Measurements from ENCODE around the gene CCDC90B. TPM values are rescaled to one million over a fixed set of nuclear protein-coding genes. Genes with fewer than 3 reads are reported as not detected.

Gene CCDC90B
- total RNA-seq, 1 donor from 2014 or later = 42.4 TPM

DNA sequence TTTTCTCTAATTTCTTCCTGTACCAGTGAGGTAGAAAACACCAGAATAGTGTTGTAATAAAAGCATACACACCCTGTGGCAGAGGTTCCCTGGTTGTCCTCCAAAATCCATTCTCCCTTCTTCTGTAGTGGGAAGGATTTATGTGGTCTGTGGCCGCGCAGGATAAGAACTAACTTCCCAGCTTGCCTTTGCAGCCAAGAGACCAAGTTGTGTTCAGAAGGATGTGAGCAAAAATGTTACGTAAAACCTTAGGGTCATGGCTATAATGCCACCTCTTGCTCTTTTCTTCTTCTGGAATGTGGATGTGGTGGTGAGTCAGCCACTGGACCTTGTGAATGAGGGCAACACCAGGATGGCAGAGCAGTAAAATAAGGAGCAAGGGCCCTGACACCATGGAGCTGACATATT is 28.4 kb downstream of the CCDC90B start:
- Mint-ChIP-seq H3K36me3 (ENCODE audit: unreplicated experiment) (peaks cover 29% of the 10 kb centered on the region), H3K27me3 (ENCODE audit: unreplicated experiment) (no peaks in the 10 kb centered on the region), H3K4me3 (ENCODE audit: unreplicated experiment) (no peak overlapping the region), H3K4me1 (ENCODE audit: unreplicated experiment) (peaks cover 6% of the 10 kb centered on the region), H3K9me3 (ENCODE audit: unreplicated experiment) (no peaks in the 10 kb centered on the region), H3K27ac (ENCODE audit: unreplicated experiment) (peak overlapping the region; percentile 15)
- no peak for DNase-seq (ENCODE audit: extremely low spot score, unreplicated experiment)
- TF ChIP-seq CTCF (IDR thresholded peaks at IDR 0.05) = no peak

DNA sequence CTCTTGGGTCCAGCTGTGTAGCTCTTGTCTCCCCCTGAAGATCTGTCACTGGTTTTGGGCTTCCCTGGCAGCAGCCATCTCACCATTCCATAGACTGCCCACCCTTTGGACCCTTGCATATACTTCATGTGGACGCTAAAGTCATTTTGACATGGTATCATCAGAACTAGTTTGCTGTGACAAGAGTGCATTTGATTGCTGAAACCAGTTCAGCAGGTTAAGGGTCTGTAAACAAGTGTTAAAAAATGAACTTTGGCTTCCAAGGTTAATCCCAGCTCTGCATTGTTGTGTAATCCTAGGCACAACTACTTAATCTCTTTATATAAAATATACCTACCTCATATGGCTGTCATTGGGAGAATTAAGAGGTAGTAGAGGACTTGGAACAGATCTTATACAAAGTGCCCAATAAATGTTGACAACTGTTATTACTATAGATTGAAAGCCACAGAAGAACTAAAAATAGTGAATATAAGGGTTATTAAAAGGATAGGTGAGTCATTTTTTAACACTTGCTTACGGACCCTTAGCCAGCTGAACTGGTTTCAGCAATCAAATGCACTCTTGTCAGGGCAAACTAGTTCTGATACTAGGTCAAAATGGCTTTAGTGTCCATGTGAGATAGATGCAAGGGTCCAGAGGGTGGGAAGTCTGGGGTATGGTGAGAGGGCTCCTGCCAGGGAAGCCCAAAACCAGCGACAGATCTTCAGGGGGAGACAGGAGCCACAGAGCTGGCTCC is 29.4 kb downstream of the CCDC90B start:
- H3K27me3 Mint-ChIP-seq (ENCODE audit: unreplicated experiment) = no peaks in the 10 kb centered on the region
- TF ChIP-seq CTCF (IDR thresholded peaks at IDR 0.05) = no peak
- DNase-seq (ENCODE audit: extremely low spot score, unreplicated experiment) = no peak
- H3K4me1 Mint-ChIP-seq (ENCODE audit: unreplicated experiment) = peaks cover 6% of the 10 kb centered on the region
- H3K27ac Mint-ChIP-seq (ENCODE audit: unreplicated experiment) = no peak overlapping the region
- peaks cover 26% of the 10 kb centered on the region for H3K36me3 Mint-ChIP-seq (ENCODE audit: unreplicated experiment)
- no peak overlapping the region for H3K4me3 Mint-ChIP-seq (ENCODE audit: unreplicated experiment)
- H3K9me3 Mint-ChIP-seq (ENCODE audit: unreplicated experiment) = no peaks in the 10 kb centered on the region

DNA sequence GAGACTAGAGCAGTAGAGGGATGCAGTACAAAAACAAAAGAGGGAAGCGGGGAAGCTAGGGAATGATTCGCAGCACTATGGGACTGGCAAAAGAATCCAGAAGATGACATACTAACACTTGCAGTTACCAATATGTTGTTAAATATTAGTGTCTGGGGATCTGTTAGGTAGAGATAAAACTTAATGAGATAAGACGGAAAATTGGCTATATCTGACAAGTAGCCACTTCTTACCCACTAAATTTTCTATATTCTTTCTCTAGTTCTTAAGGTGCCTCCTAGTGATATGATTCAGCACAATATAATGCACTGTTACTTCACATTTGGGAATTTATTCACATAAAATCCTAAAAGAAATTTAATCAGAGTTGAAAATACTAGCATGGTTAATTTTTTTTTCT is 30.8 kb downstream of the CCDC90B start:
- H3K9me3 Mint-ChIP-seq (ENCODE audit: unreplicated experiment) = no peaks in the 10 kb centered on the region
- H3K27ac Mint-ChIP-seq (ENCODE audit: unreplicated experiment) = no peak overlapping the region
- no peak overlapping the region for H3K4me3 Mint-ChIP-seq (ENCODE audit: unreplicated experiment)
- peaks cover 22% of the 10 kb centered on the region for H3K36me3 Mint-ChIP-seq (ENCODE audit: unreplicated experiment)
- no peak for TF ChIP-seq CTCF (IDR thresholded peaks at IDR 0.05)
- no peak for DNase-seq (ENCODE audit: extremely low spot score, unreplicated experiment)
- H3K4me1 Mint-ChIP-seq (ENCODE audit: unreplicated experiment) = peaks cover 6% of the 10 kb centered on the region
- H3K27me3 Mint-ChIP-seq (ENCODE audit: unreplicated experiment) = no peaks in the 10 kb centered on the region

GRCh38 chr11:83252941-83253340 is 33.2 kb downstream of the CCDC90B start:
- H3K27ac Mint-ChIP-seq (ENCODE audit: unreplicated experiment) = no peak overlapping the region
- H3K36me3 Mint-ChIP-seq (ENCODE audit: unreplicated experiment) = peaks cover 12% of the 10 kb centered on the region
- no peak for DNase-seq (ENCODE audit: extremely low spot score, unreplicated experiment)
- H3K4me3 Mint-ChIP-seq (ENCODE audit: unreplicated experiment) = no peak overlapping the region
- peaks cover 5% of the 10 kb centered on the region for H3K4me1 Mint-ChIP-seq (ENCODE audit: unreplicated experiment)
- no peaks in the 10 kb centered on the region for H3K9me3 Mint-ChIP-seq (ENCODE audit: unreplicated experiment)
- no peak for TF ChIP-seq CTCF (IDR thresholded peaks at IDR 0.05)
- H3K27me3 Mint-ChIP-seq (ENCODE audit: unreplicated experiment) = no peaks in the 10 kb centered on the region

DNA sequence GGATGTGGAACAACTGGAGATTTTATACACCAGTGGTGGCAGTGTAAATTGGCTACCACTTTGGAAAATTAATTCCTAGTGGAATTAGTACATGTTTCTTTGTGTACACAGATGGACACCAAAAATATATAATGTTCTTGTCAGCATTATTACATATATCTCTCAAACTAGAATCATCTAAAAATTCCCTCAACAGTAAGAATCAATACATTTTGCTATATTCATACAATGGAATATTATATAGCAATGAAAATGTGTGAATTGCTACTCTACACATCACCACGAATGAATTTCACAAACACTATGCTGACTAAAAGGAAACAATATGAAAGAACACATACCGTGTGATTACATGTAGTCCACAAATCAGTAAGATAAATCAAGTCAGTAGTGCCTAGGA is 33.9 kb downstream of the CCDC90B start:
- peaks cover 9% of the 10 kb centered on the region for H3K36me3 Mint-ChIP-seq (ENCODE audit: unreplicated experiment)
- no peaks in the 10 kb centered on the region for H3K9me3 Mint-ChIP-seq (ENCODE audit: unreplicated experiment)
- no peak overlapping the region for H3K27ac Mint-ChIP-seq (ENCODE audit: unreplicated experiment)
- TF ChIP-seq CTCF (IDR thresholded peaks at IDR 0.05) = no peak
- DNase-seq (ENCODE audit: extremely low spot score, unreplicated experiment) = no peak
- H3K4me3 Mint-ChIP-seq (ENCODE audit: unreplicated experiment) = no peak overlapping the region
- H3K27me3 Mint-ChIP-seq (ENCODE audit: unreplicated experiment) = no peaks in the 10 kb centered on the region
- no peaks in the 10 kb centered on the region for H3K4me1 Mint-ChIP-seq (ENCODE audit: unreplicated experiment)
